Caco-2 (cell line): ENCODE measurements around the gene HNMT. TPM values are rescaled to one million over a fixed set of nuclear protein-coding genes. Genes with fewer than 3 reads are reported as not detected.

ENCODE experiments used
- BruUV-seq: library from RNA; stranded (reverse); fragments of 400-500 nt; replicated peaks from 2 replicates; lab custom pipeline; 2021; lab: Mats Ljungman, UMichigan
- CTCF ChIA-PET: fragments of 300-600 bp; sonication (Branson Sonifier 250); formaldehyde crosslinking; loops from one replicate; lab custom pipeline; 2022; ENCODE audit warnings: antibody characterized with exemption; lab: Charles Lee
- POLR2A ChIA-PET: fragments of 300-600 bp; sonication (Branson Sonifier 250); formaldehyde crosslinking; loops from one replicate; lab custom pipeline; 2022; ENCODE audit warnings: antibody characterized with exemption; lab: Charles Lee
- DNase-seq, 2 experiments: peaks; one replicate each; pipeline versions ENCODE4 v3.0.0 to v3.0.0-alpha.2; 2020 to 2022
- H3K27me3 ChIP-seq: replicated peaks from 2 replicates; pipeline ENCODE4 v1.6.0; 2011; ENCODE audit warnings: low read length; ENCODE audit not compliant: control insufficient read depth, insufficient read depth
- H3K36me3 ChIP-seq: 2 replicates; pipeline ENCODE4 v1.5.1; 2011; ENCODE audit warnings: low read length; ENCODE audit not compliant: control insufficient read depth, insufficient read depth
- H3K4me1 ChIP-seq: fragments of 250-450 bp; sonication (Bioruptor Pico); 2 replicates; pipeline ENCODE4 v1.5.1; 2020; ENCODE audit warnings: mild to moderate bottlenecking
- H3K4me3 ChIP-seq: 2 replicates; pipeline ENCODE4 v1.5.1; 2011; ENCODE audit warnings: low read depth, mild to moderate bottlenecking, control low read depth, low read length
- H3K9me3 ChIP-seq: fragments of 250-450 bp; sonication (Bioruptor Pico); 2 replicates; pipeline ENCODE4 v1.5.1; 2020; ENCODE audit warnings: mild to moderate bottlenecking, moderate library complexity
- H3K27ac Mint-ChIP-seq: one replicate; pipeline ENCODE4 v1.8.0; 2022; ENCODE audit warnings: mixed read lengths; ENCODE audit not compliant: unreplicated experiment
- H3K27me3 Mint-ChIP-seq: one replicate; pipeline ENCODE4 v1.8.0; 2022; ENCODE audit warnings: mixed read lengths; ENCODE audit not compliant: insufficient read depth, unreplicated experiment
- H3K36me3 Mint-ChIP-seq: one replicate; pipeline ENCODE4 v1.8.0; 2022; ENCODE audit warnings: mild to moderate bottlenecking, mixed read lengths; ENCODE audit not compliant: insufficient read depth, unreplicated experiment
- H3K4me1 Mint-ChIP-seq: one replicate; pipeline ENCODE4 v1.8.0; 2022; ENCODE audit warnings: low read depth, mixed read lengths; ENCODE audit not compliant: unreplicated experiment
- H3K4me3 Mint-ChIP-seq: one replicate; pipeline ENCODE4 v1.8.0; 2022; ENCODE audit warnings: mild to moderate bottlenecking, moderate library complexity, mixed read lengths; ENCODE audit not compliant: unreplicated experiment
- H3K9me3 Mint-ChIP-seq: one replicate; pipeline ENCODE4 v1.8.0; 2022; ENCODE audit warnings: mixed read lengths; ENCODE audit not compliant: unreplicated experiment
- intact Hi-C: fragments of 100-400 bp; cut with micrococcal nuclease; formaldehyde crosslinking; loops from one replicate; pipeline ENCODE4 v1.10.0; 2022; ENCODE audit not compliant: unreplicated experiment
- total RNA-seq: library from RNA; stranded (reverse); gene quantifications from 2 replicates; pipeline ENCODE4 v1.2.3, GENCODE V29; 2022
- TF ChIP-seq, protein P1 (sequence below), 2 experiments: fragments of 200-600 bp in 1 of 2; IDR thresholded peaks; 1 replicate in 1 of 2; 2 replicates in 1 of 2; pipeline versions ENCODE4 v1.5.1 to v1.8.0; 2011 to 2022; ENCODE audit warnings: antibody characterized with exemption in 1 of 2, control low read depth in 1 of 2, inconsistent platforms in 1 of 2, low read depth in 1 of 2, low read length in 1 of 2, mild to moderate bottlenecking in 1 of 2, moderate library complexity in 1 of 2; ENCODE audit not compliant: insufficient read depth in 1 of 2, severe bottlenecking in 1 of 2, unreplicated experiment in 1 of 2

Gene HNMT
- total RNA-seq, 1 experiment from 2014 or later, result 42.8 TPM

DNA sequence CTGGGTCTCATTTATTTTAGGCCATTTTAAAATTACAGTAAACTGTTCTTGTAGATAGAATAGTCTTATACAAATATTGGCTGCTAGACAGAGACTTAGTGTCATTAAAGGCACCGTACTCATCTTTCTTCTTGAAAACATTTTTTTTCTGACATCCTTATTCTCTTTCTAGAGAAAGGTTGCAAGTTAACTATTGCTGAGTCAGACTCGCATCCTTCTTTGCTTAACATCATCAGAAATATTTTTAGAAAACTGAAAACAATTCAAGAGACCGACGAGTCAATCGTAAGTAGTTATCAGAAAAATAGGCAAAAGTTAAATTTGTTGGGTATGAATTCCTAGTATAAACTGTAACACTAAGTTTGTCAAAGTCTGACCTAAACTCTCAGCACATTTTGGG, 72.2 kb downstream of the HNMT start:
- Mint-ChIP-seq H3K4me1 (peaks cover 30% of the 10 kb centered on the region), H3K27me3 (no peaks in the 10 kb centered on the region), H3K9me3 (peaks cover 9% of the 10 kb centered on the region), H3K27ac (peak overlapping the region; percentile 79), H3K36me3 (no peaks in the 10 kb centered on the region), H3K4me3 (no peak overlapping the region)
- TF ChIP-seq, protein P1, sequence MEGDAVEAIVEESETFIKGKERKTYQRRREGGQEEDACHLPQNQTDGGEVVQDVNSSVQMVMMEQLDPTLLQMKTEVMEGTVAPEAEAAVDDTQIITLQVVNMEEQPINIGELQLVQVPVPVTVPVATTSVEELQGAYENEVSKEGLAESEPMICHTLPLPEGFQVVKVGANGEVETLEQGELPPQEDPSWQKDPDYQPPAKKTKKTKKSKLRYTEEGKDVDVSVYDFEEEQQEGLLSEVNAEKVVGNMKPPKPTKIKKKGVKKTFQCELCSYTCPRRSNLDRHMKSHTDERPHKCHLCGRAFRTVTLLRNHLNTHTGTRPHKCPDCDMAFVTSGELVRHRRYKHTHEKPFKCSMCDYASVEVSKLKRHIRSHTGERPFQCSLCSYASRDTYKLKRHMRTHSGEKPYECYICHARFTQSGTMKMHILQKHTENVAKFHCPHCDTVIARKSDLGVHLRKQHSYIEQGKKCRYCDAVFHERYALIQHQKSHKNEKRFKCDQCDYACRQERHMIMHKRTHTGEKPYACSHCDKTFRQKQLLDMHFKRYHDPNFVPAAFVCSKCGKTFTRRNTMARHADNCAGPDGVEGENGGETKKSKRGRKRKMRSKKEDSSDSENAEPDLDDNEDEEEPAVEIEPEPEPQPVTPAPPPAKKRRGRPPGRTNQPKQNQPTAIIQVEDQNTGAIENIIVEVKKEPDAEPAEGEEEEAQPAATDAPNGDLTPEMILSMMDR (IDR thresholded peaks at IDR 0.05; ENCODE audit: insufficient read depth in 1 of 2, low read depth in 1 of 2, low read length in 1 of 2, severe bottlenecking in 1 of 2, unreplicated experiment in 1 of 2), result no peak
- H3K36me3 ChIP-seq, result no peaks in the 10 kb centered on the region
- H3K27me3 ChIP-seq, result no peaks in the 10 kb centered on the region
- peaks cover 42% of the 10 kb centered on the region for H3K4me1 ChIP-seq
- H3K4me3 ChIP-seq, result no peak overlapping the region
- BruUV-seq, result no TSS peak
- no peak for DNase-seq
- ChIA-PET POLR2A (interaction anchor here (1.6 kb wide), 1 partner anchor 72 kb away, joined by 13 read pairs; the partner anchor contains the start of gene HNMT), CTCF (no interaction called here)
- no peaks in the 10 kb centered on the region for H3K9me3 ChIP-seq
- intact Hi-C loops, result loop anchor here (1.0 kb wide), 2 partner anchors 24 to 72 kb away; partner anchors contain the start of gene HNMT

DNA sequence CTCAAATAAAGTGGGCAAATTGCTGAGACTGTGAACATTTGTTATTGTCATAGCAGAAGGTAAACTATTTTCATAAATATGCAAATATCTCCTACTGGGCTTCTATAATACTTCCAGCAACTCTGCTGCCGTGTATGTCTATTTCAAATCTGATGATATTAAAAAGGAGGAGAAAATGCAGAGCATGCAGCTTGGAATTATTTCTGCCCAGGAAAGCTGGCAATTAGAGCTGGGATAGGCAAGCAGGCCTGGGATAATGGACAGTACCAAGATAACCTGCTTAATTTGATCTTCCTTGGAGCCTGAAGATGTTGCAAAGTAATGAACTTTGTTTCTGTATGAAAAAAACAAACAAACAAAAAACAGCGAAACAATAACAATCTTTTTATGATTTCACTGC, 72.8 kb downstream of the HNMT start:
- Histone ChIP-seq H3K4me1 (peaks cover 42% of the 10 kb centered on the region), H3K9me3 (no peaks in the 10 kb centered on the region), H3K4me3 (no peak overlapping the region), H3K36me3 (no peaks in the 10 kb centered on the region), H3K27me3 (no peaks in the 10 kb centered on the region)
- H3K4me3 Mint-ChIP-seq, result no peak overlapping the region
- BruUV-seq, result no TSS peak
- H3K27me3 Mint-ChIP-seq, result no peaks in the 10 kb centered on the region
- peaks cover 30% of the 10 kb centered on the region for H3K4me1 Mint-ChIP-seq
- H3K9me3 Mint-ChIP-seq, result peaks cover 11% of the 10 kb centered on the region
- POLR2A ChIA-PET, result no interaction called here
- DNase-seq, result no peak
- intact Hi-C loops, result no loop called here
- TF ChIP-seq, protein P1 (IDR thresholded peaks at IDR 0.05; ENCODE audit: insufficient read depth in 1 of 2, low read depth in 1 of 2, low read length in 1 of 2, severe bottlenecking in 1 of 2, unreplicated experiment in 1 of 2), result no peak
- H3K27ac Mint-ChIP-seq, result no peak overlapping the region
- CTCF ChIA-PET, result no interaction called here
- no peaks in the 10 kb centered on the region for H3K36me3 Mint-ChIP-seq

DNA sequence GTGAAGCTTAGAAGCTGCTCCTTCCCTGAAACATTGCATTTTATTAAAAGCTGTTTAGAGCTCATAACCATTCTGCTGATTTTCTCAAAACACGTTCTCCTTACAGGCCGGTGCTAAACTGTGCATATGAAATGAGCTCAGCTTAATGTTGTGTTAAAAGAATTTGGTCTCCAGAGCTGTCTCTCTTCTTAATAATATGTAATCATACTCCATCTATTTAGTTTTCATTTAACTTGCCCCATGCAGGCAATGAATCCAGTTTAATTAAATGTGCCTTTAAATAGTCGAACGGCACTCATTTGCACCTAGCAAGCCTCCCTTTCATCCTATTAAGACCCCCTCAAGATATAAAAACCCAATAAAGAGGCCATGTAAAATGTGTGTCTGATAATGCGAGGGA, 76.3 kb downstream of the HNMT start:
- POLR2A ChIA-PET, result no interaction called here
- H3K36me3 ChIP-seq, result no peaks in the 10 kb centered on the region

More for the DNA sequence above, 76.3 kb downstream of the HNMT start:
- no peak for DNase-seq
- BruUV-seq, result no TSS peak
- Mint-ChIP-seq H3K27me3 (no peaks in the 10 kb centered on the region), H3K4me1 (peaks cover 19% of the 10 kb centered on the region), H3K27ac (no peak overlapping the region), H3K9me3 (peaks cover 21% of the 10 kb centered on the region), H3K4me3 (no peak overlapping the region), H3K36me3 (no peaks in the 10 kb centered on the region)
- no peaks in the 10 kb centered on the region for H3K27me3 ChIP-seq
- intact Hi-C loops, result no loop called here
- no peak overlapping the region for H3K4me3 ChIP-seq
- no peaks in the 10 kb centered on the region for H3K9me3 ChIP-seq
- CTCF ChIA-PET, result no interaction called here
- TF ChIP-seq, protein P1 (IDR thresholded peaks at IDR 0.05; ENCODE audit: insufficient read depth in 1 of 2, low read depth in 1 of 2, low read length in 1 of 2, severe bottlenecking in 1 of 2, unreplicated experiment in 1 of 2), result no peak
- peaks cover 19% of the 10 kb centered on the region for H3K4me1 ChIP-seq
